DOHH2 (cell line): Measurements from ENCODE around the gene ZNF541.
"Not testable (repeated sequence)": the region's sequence is repeated elsewhere in the genome, so short reads cannot be mapped to it uniquely, and the experiment has no call there.

ENCODE experiments used
- H3F3A ChIP-seq: fragments of 200-600 bp; sonication (generic), shearing (Covaris generic); 2 replicates; pipeline ENCODE4 v1.6.0; 2016; ENCODE audit warnings: antibody characterized with exemption, mild to moderate bottlenecking; ENCODE audit not compliant: control insufficient read depth, insufficient read depth
- H3K27ac ChIP-seq: fragments of 200-600 bp; sonication (generic); 2 replicates; pipeline ENCODE4 v1.5.1; 2014; ENCODE audit warnings: low read depth, mild to moderate bottlenecking, low read length, moderate library complexity
- H3K27me3 ChIP-seq: fragments of 200-600 bp; sonication (generic); 2 replicates; pipeline ENCODE4 v1.6.1; 2014; ENCODE audit warnings: mild to moderate bottlenecking, low read length, mixed read lengths; ENCODE audit not compliant: control insufficient read depth
- H3K36me3 ChIP-seq: fragments of 200-600 bp; sonication (generic); 2 replicates; pipeline ENCODE4 v1.6.1; 2014; ENCODE audit warnings: mild to moderate bottlenecking, low read length, moderate library complexity, mixed read lengths; ENCODE audit not compliant: control insufficient read depth
- H3K4me1 ChIP-seq: fragments of 200-600 bp; sonication (generic); 2 replicates; pipeline ENCODE4 v1.6.1; 2014; ENCODE audit warnings: mild to moderate bottlenecking, low read length, mixed read lengths; ENCODE audit not compliant: control insufficient read depth
- H3K4me2 ChIP-seq: fragments of 200-600 bp; sonication (generic); 2 replicates; pipeline ENCODE4 v1.6.0; 2014; ENCODE audit warnings: mild to moderate bottlenecking, low read length, moderate library complexity
- H3K4me3 ChIP-seq: fragments of 200-600 bp; sonication (generic); 2 replicates; pipeline ENCODE4 v1.5.1; 2014; ENCODE audit warnings: mild to moderate bottlenecking, low read length, mixed read lengths
- H3K79me2 ChIP-seq: fragments of 200-600 bp; sonication (generic); 2 replicates; pipeline ENCODE4 v1.6.1; 2014; ENCODE audit warnings: mild to moderate bottlenecking, low read length, mixed read lengths; ENCODE audit not compliant: control insufficient read depth
- H3K9me2 ChIP-seq: fragments of 200-600 bp; sonication (generic); replicated peaks from 2 replicates; pipeline ENCODE4 v1.6.1; 2014; ENCODE audit warnings: mild to moderate bottlenecking, low read length, mixed read lengths; ENCODE audit not compliant: control insufficient read depth
- H3K9me3 ChIP-seq: fragments of 200-600 bp; sonication (generic); 2 replicates; pipeline ENCODE4 v1.6.1; 2014; ENCODE audit warnings: antibody characterized with exemption, low read length, mixed read lengths; ENCODE audit not compliant: control insufficient read depth, insufficient read depth
- H4K20me1 ChIP-seq: fragments of 200-600 bp; sonication (generic); 2 replicates; pipeline ENCODE4 v1.6.0; 2014; ENCODE audit warnings: low read depth, mild to moderate bottlenecking, antibody characterized with exemption, low read length, moderate library complexity; ENCODE audit not compliant: control insufficient read depth, insufficient read depth
- CTCF ChIP-seq: fragments of 200-600 bp; sonication (generic); IDR thresholded peaks from one replicate; pipeline ENCODE4 v1.5.1; 2014; ENCODE audit warnings: antibody characterized with exemption, mild to moderate bottlenecking, low read depth, low read length; ENCODE audit not compliant: poor library complexity, severe bottlenecking
- EZH2phosphoT487 ChIP-seq: fragments of 200-600 bp; sonication (generic); IDR thresholded peaks from 2 replicates; pipeline ENCODE4 v1.6.1; 2017; ENCODE audit warnings: borderline replicate concordance, mild to moderate bottlenecking, antibody characterized with exemption, low read length, moderate library complexity, mixed read lengths

ZNF541 gene

GRCh38 chr19:47587295-47587694, 14.3 kb upstream of the ZNF541 start:
- Histone ChIP-seq H3K4me1 (peaks cover 14% of the 10 kb centered on the region), H3K9me2 (no peaks in the 10 kb centered on the region), H3K27ac (no peak overlapping the region), H3K9me3 (peaks cover 6% of the 10 kb centered on the region; the same call in 1 of the 2 replicates), H3K79me2 (no peaks in the 10 kb centered on the region), H3K36me3 (no peaks in the 10 kb centered on the region), H3K27me3 (no peaks in the 10 kb centered on the region), H3F3A (peaks cover 9% of the 10 kb centered on the region), H3K4me3 (no peak overlapping the region), H3K4me2 (no peak overlapping the region), H4K20me1 (no peaks in the 10 kb centered on the region)
- no peak for TF ChIP-seq CTCF
- no peak for TF ChIP-seq EZH2phosphoT487

GRCh38 chr19:47583161-47583560, 10.2 kb upstream of the ZNF541 start:
- H4K20me1 ChIP-seq, H3K27ac ChIP-seq, H3K79me2 ChIP-seq, H3K27me3 ChIP-seq, H3K4me3 ChIP-seq, H3K9me2 ChIP-seq, H3K4me2 ChIP-seq, H3K36me3 ChIP-seq: not testable (repeated sequence)
- H3K9me3 ChIP-seq: peaks cover 10% of the 10 kb centered on the region; the same call in 1 of the 2 replicates
- H3F3A ChIP-seq: peaks cover 27% of the 10 kb centered on the region
- H3K4me1 ChIP-seq: peaks cover 45% of the 10 kb centered on the region

GRCh38 chr19:47582320-47582909, 9.5 kb upstream of the ZNF541 start:
- H4K20me1 ChIP-seq: no peaks in the 10 kb centered on the region
- H3K36me3 ChIP-seq: 0 out of 2 replicates have a peak, but pooled peaks cover 3% of the 10 kb centered on the region
- H3K27ac ChIP-seq: peak overlapping the region; percentile 73
- peaks cover 33% of the 10 kb centered on the region for H3F3A ChIP-seq
- TF ChIP-seq CTCF: no peak
- TF ChIP-seq EZH2phosphoT487: no peak
- H3K27me3 ChIP-seq: no peaks in the 10 kb centered on the region
- H3K4me3 ChIP-seq: peak overlapping the region; percentile 55
- H3K4me2 ChIP-seq: peak overlapping the region; percentile 69
- H3K9me3 ChIP-seq: peaks cover 10% of the 10 kb centered on the region; the same call in 1 of the 2 replicates
- peaks cover 5% of the 10 kb centered on the region for H3K79me2 ChIP-seq
- H3K9me2 ChIP-seq: no peaks in the 10 kb centered on the region
- peaks cover 52% of the 10 kb centered on the region for H3K4me1 ChIP-seq

- Histone ChIP-seq H3K27me3 (no peaks in the 10 kb centered on the region), H3F3A (peaks cover 39% of the 10 kb centered on the region), H3K36me3 (0 out of 2 replicates have a peak, but pooled peaks cover 3% of the 10 kb centered on the region), H3K9me3 (peaks cover 10% of the 10 kb centered on the region; the same call in 1 of the 2 replicates), H3K4me2 (peak overlapping the region; percentile 69), H3K4me3 (peak overlapping the region; percentile 55), H3K79me2 (peaks cover 5% of the 10 kb centered on the region), H3K27ac (peak overlapping the region; percentile 73), H3K4me1 (peaks cover 58% of the 10 kb centered on the region), H3K9me2 (no peaks in the 10 kb centered on the region), H4K20me1 (no peaks in the 10 kb centered on the region)
- TF ChIP-seq EZH2phosphoT487: no peak
- no peak for TF ChIP-seq CTCF
Observed at GRCh38 chr19:47581605-47582319, 8.8 kb upstream of the ZNF541 start.
